PC-9 (cell line): Measurements from ENCODE around the gene PTAFR.

Experiments used
- CTCF ChIP-seq: fragments of 200-600 bp; sonication (generic); conservative IDR thresholded peaks from 2 replicates; pipeline ENCODE4 v1.6.1; 2017; ENCODE audit warnings: mixed run types, antibody characterized with exemption, mild to moderate bottlenecking, moderate library complexity
- EZH2 ChIP-seq: fragments of 200-600 bp; sonication (generic); IDR thresholded peaks from 2 replicates; pipeline ENCODE4 v1.8.0; 2017; ENCODE audit warnings: antibody characterized with exemption, low read depth

- TF ChIP-seq EZH2 = no peak
- TF ChIP-seq CTCF = no peak
Measured at GRCh38 chr1:28135371-28136168, 40.9 kb downstream of the PTAFR start.
